Heart left ventricle (tissue), 16 donors: ENCODE data around the gene CCDC33. TPM values are rescaled to one million over a fixed set of nuclear protein-coding genes. Genes with fewer than 3 reads are reported as not detected.

Experiments
- ATAC-seq, 4 donors: fragments of 200-7000 bp; cut with Tn5 transposase; one replicate each; pipeline ENCODE4 v1.9.1; 2020 to 2022; ENCODE audit warnings: moderate library complexity in 4 of 4, mild to moderate bottlenecking in 3 of 4, moderate number of reproducible peaks in 1 of 4
- DNase-seq, 5 donors: peaks; one replicate each; pipeline ENCODE4 v3.0.0-alpha.2; 2020
- H3K27ac ChIP-seq, 12 donors: fragments of 200-600 bp; sonication (generic) in 4 of 12; one replicate each; pipeline versions ENCODE4 v1.5.0 to v1.8.0; 2016 to 2022; ENCODE audit warnings: mild to moderate bottlenecking in 2 of 12
- H3K27me3 ChIP-seq, 9 donors: fragments of 200-600 bp; sonication (generic) in 2 of 9; one replicate each; pipeline versions ENCODE4 v1.5.1 to v1.8.0; 2016 to 2022; ENCODE audit warnings: mild to moderate bottlenecking in 3 of 9
- H3K36me3 ChIP-seq, 9 donors: fragments of 200-600 bp; sonication (generic) in 2 of 9; one replicate each; pipeline versions ENCODE4 v1.5.0 to v1.8.0; 2018 to 2022; ENCODE audit warnings: mild to moderate bottlenecking in 2 of 9
- H3K4me1 ChIP-seq, 12 donors: fragments of 200-600 bp; sonication (generic) in 4 of 12; one replicate each; pipeline versions ENCODE4 v1.5.0 to v1.8.0; 2016 to 2022; ENCODE audit warnings: mild to moderate bottlenecking in 3 of 12
- H3K4me3 ChIP-seq, 12 donors: fragments of 200-600 bp; sonication (generic) in 4 of 12; one replicate each; pipeline versions ENCODE4 v1.5.0 to v1.8.0; 2017 to 2022; ENCODE audit warnings: mild to moderate bottlenecking in 9 of 12, moderate library complexity in 4 of 12
- H3K9me3 ChIP-seq, 12 donors: fragments of 200-600 bp; sonication (generic) in 4 of 12; one replicate each; pipeline versions ENCODE4 v1.5.0 to v1.8.0; 2016 to 2022; ENCODE audit warnings: mild to moderate bottlenecking in 1 of 12
- POLR2A ChIP-seq, 2 donors: fragments of 450-650 bp; IDR thresholded peaks; one replicate each; pipeline ENCODE4 v1.6.1; 2017; ENCODE audit warnings: antibody characterized with exemption in 2 of 2, mild to moderate bottlenecking in 2 of 2, moderate library complexity in 2 of 2
- WGBS, 4 donors: extraction: QIAGEN DNeasy Blood & Tissue Kit in 2 of 4; methylation state at CpG; one replicate each; pipeline versions ENCODE4 v1.1.5 to v1.1.7; 2013 to 2018; 5-methylcytosine and 5-hydroxymethylcytosine counted together
- intact Hi-C, 10 donors: fragments of 100-400 bp; cut with DNase I; formaldehyde crosslinking; loops; one replicate each; pipeline versions ENCODE4 v1.11.1 to v1.14.2; 2022
- polyA plus RNA-seq, 2 donors: library from polyadenylated mRNA; stranded (reverse); fragments of 200-250 nt; gene quantifications; one replicate each; pipeline ENCODE4 v1.2.3, GENCODE V29; 2013
- total RNA-seq, 9 donors: library from RNA; depleted of rRNA in 2 of 9; stranded (reverse); fragments of >200 nt in 2 of 9; fragmentation: NEBNext Ultra II Directional in 3 of 9; extraction: Animal tissue kit (Norgen Biotek cat#: 25700) in 3 of 9; gene quantifications; one replicate each; pipeline versions ENCODE4 v1.1.0 to v1.2.4, GENCODE V29; 2016 to 2023
- TF ChIP-seq, protein P1 (sequence below), 12 donors: fragments of 200-600 bp; sonication (generic) in 4 of 12; IDR thresholded peaks; one replicate each; pipeline versions ENCODE4 v1.5.0 to v1.8.0; 2018 to 2022; ENCODE audit warnings: antibody characterized with exemption in 12 of 12, mild to moderate bottlenecking in 5 of 12
- donor health status: ischemic (EF 13 %, LVEDD 7.1; RV severe dilation, severe dysfunction).
- donor health status: healthy with polysubstance abuse.
- donor health status: DM: no; HTN: yes; CAD: no.
- donor health status: DM: no; HTN: no; CAD: no.
- donor health status: ischemic (EF 25% LVEDD 6.9; RV normal size, moderate dysfunction).
- donor health status: ischemic (EF 25% LVEDD 5.7; RV mildly dilated, moderate dysfunction).
- donor health status: healthy.
- donor health status: DM: yes; HTN: yes; CAD: no.
- donor health status: ischemic (EF 35%, LVEDD 5.7; RV mildly dilated, moderate dysfunction).
- donor health status: nonischemic (EF 11% LVEDD 7.7; RV severe dilation, severe dysfunction).
- donor health status: DM: yes; HTN: yes; CAD: no.
- donor health status: PGD.
- donor health status: ischemic (EF 29% LVEDD 5.4; RV normal size, mild dysfunction).
- donor health status: nonischemic (EF 23%, LVEDD 6.1; RV moderate dilation, normal function).

Gene CCDC33
- total and polyA plus RNA-seq, 11 donors = 0.08 TPM; not detected in 10

DNA sequence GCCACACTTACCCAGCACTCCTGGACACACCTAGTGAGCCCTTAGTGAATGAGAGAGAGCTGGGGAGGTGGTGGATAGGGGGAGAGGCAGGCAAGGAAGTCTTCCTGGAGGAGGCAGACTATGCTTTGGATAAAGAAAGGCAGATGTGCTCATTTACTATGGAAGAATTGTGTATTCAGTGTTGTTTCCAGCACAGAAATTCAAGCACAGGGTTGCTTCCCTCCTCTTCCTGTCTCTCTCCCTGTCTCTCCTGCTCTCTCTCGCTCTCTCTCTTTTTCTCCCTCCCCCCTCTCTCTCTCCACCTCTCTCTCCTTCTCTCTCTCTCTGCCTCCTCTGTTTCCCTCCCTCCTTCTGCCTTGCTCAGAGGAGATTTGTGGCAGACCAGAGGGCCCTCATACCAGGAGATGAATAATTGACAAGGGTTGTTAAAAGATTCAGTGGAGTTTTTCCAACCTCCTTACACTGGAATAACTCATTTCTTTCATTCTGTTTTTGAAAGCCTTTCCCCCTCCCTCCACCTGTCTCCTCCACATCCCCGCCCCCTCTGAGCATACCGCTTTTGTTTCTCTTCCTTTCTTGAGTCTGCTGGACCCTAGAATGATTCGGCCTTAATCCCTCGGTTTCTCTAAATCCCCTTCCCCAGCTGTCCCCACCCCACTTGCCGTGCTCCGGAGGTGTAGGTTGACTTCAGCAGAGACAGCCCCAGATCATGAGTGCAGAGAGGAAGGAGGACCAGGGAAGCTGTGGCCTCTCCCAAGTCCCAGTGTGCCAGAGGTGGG lies 65.6 kb downstream of the CCDC33 start:
- peaks cover 0 to 36% (median 5%) of the 10 kb centered on the region in 9 donors for H3K27me3 ChIP-seq
- ATAC-seq = no peak

DNA sequence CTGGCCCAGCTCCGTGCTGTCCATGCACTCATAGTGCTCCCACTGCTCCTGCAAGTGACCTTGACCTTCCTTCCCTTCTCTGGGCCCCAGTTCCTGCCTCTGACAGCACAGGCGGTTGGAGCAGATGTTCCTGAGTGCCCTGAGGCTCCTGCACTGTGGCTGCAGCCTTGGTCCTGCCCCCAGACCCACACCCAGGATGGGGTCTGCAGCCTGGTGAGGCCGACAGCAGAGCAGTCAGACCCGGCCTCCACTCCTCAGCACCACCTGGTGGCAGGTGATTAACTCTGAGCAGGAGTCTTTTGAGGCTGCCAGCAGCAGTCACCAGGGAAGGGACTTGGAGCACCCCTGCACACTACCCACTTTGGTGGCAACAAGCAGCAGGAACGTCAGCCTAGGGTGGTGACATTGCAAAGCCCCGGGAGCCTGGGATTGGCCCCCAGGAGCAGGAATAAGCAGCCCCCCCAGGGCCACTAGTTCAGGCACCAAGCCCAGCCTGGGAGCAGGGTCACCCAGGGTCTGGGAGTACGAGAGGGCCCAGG lies 66.8 kb downstream of the CCDC33 start:
- ATAC-seq (peak in 3 of 4 donors; percentile 47 to 65 (median 59)), DNase-seq (peak in 2 of 5 donors; percentile 40 to 43)
- H3K27ac ChIP-seq = no peak overlapping the region
- TF ChIP-seq, protein P1, sequence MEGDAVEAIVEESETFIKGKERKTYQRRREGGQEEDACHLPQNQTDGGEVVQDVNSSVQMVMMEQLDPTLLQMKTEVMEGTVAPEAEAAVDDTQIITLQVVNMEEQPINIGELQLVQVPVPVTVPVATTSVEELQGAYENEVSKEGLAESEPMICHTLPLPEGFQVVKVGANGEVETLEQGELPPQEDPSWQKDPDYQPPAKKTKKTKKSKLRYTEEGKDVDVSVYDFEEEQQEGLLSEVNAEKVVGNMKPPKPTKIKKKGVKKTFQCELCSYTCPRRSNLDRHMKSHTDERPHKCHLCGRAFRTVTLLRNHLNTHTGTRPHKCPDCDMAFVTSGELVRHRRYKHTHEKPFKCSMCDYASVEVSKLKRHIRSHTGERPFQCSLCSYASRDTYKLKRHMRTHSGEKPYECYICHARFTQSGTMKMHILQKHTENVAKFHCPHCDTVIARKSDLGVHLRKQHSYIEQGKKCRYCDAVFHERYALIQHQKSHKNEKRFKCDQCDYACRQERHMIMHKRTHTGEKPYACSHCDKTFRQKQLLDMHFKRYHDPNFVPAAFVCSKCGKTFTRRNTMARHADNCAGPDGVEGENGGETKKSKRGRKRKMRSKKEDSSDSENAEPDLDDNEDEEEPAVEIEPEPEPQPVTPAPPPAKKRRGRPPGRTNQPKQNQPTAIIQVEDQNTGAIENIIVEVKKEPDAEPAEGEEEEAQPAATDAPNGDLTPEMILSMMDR (IDR thresholded peaks at IDR 0.05) = peak; percentile 47 to 76 (median 61)
- no peak for TF ChIP-seq POLR2A (IDR thresholded peaks at IDR 0.05)
- no peaks in the 10 kb centered on the region for H3K9me3 ChIP-seq
- intact Hi-C loops = loop anchor here in 5 of 10 donors (1.0 to 10.0 kb wide), 5 partner anchors 48 to 331 kb away; no protein-coding TSS in a partner anchor
- peaks cover 0 to 47% (median 12%) of the 10 kb centered on the region in 9 donors for H3K27me3 ChIP-seq
- no peak overlapping the region for H3K4me3 ChIP-seq
- no peaks in the 10 kb centered on the region for H3K36me3 ChIP-seq
- peaks cover 0 to 12% (median 0%) of the 10 kb centered on the region in 12 donors for H3K4me1 ChIP-seq
- WGBS, 4 donors = 17 to 37% (median 27%) methylated on average over 5 to 7 of the region's 7 CpGs

More for the DNA sequence above, 65.6 kb downstream of the CCDC33 start:
- Histone ChIP-seq H3K9me3 (no peaks in the 10 kb centered on the region), H3K36me3 (no peaks in the 10 kb centered on the region), H3K27ac (no peak overlapping the region), H3K4me1 (peaks cover 0 to 8% (median 0%) of the 10 kb centered on the region in 12 donors), H3K4me3 (no peak overlapping the region)
- 64 to 82% (median 81%) methylated on average over 7 of the region's 7 CpGs for WGBS, 4 donors
- DNase-seq = no peak
- intact Hi-C loops = loop anchor here in 3 of 10 donors (5.0 to 10.0 kb wide), 3 partner anchors 47 to 329 kb away; no protein-coding TSS in a partner anchor
- no peak for TF ChIP-seq POLR2A (IDR thresholded peaks at IDR 0.05)
- TF ChIP-seq, protein P1 (IDR thresholded peaks at IDR 0.05) = no peak

DNA sequence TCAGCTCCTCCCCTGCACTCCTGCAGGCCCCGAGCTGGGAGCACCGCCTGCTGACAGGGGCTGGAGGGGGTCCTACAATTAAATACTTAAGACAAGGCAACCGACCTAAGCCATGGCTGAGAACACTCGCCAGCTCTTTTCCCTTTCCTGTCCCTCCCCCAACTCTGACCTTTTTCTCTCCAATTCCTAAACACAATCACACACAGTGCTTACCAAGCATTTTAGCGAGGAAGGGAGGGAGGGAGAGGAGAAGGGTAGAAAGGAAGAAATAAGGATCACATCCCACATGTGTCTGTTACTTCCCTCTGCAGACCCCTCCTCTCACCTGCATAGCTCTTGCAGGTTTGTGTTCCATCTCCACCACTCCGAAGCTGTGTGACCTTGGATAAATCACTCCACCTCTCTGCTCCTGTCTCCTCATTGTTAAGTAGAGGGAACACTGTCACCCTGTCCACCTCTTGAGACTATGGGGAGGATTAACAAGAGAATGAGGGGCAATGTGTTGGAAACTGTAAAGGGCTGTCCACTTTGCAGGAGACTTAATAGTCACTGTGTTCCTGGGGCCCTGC lies 67.7 kb downstream of the CCDC33 start:
- WGBS, 4 donors = 47 to 71% (median 58%) methylated on average over 6 of the region's 6 CpGs
- no peaks in the 10 kb centered on the region for H3K9me3 ChIP-seq
- peaks cover 0 to 48% (median 16%) of the 10 kb centered on the region in 9 donors for H3K27me3 ChIP-seq
- H3K4me1 ChIP-seq = peaks cover 0 to 13% (median 0%) of the 10 kb centered on the region in 12 donors
- no peak overlapping the region for H3K27ac ChIP-seq
- ATAC-seq = no peak
- H3K36me3 ChIP-seq = no peaks in the 10 kb centered on the region
- TF ChIP-seq, protein P1 (IDR thresholded peaks at IDR 0.05) = no peak
- DNase-seq = no peak
- intact Hi-C loops = loop anchor here in 5 of 10 donors (1.0 to 10.0 kb wide), 5 partner anchors 49 to 332 kb away; no protein-coding TSS in a partner anchor
- no peak overlapping the region for H3K4me3 ChIP-seq

DNA sequence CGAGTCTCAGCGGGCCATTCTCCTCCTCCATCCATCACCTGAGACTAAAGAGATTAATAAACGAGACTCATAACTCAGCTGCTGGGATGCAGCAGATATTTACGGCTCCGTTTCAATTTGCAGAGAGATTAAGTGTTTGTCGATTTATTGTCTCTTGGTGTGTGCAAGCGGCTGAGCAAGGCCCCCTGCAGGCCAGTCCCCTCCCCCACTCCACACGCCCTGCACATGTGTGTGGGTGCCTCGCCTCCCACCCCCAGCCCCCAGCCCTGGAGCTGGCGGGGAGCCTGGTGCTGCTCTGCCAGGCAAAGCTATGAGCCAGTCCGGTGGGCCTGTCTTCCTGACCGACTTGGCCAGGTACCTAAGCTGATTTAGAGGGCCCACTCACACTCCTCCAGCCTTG lies 68.3 kb downstream of the CCDC33 start:
- ATAC-seq = no peak
- H3K9me3 ChIP-seq = no peaks in the 10 kb centered on the region
- intact Hi-C loops = loop anchor here in 3 of 10 donors (5.0 to 10.0 kb wide), 3 partner anchors 50 to 332 kb away; no protein-coding TSS in a partner anchor
- WGBS, 4 donors = 73 to 81% (median 75%) methylated on average over 10 to 12 of the region's 12 CpGs
- TF ChIP-seq POLR2A (IDR thresholded peaks at IDR 0.05) = no peak
- H3K27me3 ChIP-seq = peaks cover 0 to 48% (median 16%) of the 10 kb centered on the region in 9 donors
- H3K36me3 ChIP-seq = no peaks in the 10 kb centered on the region
- H3K27ac ChIP-seq = no peak overlapping the region
- no peak overlapping the region for H3K4me3 ChIP-seq
- peaks cover 0 to 13% (median 0%) of the 10 kb centered on the region in 12 donors for H3K4me1 ChIP-seq
- DNase-seq = no peak
